Naive thymus-derived CD4-positive, alpha-beta T cell (primary cell): ENCODE measurements around the gene TSFM. TPM values are rescaled to one million over a fixed set of nuclear protein-coding genes. Genes with fewer than 3 reads are reported as not detected.
A peak's percentile ranks its signal among the peaks of the same experiment; 100 is the strongest.

Experiments
- ATAC-seq: fragments of 150-1000 bp; cut with Tn5 transposase; 2 replicates; pipeline ENCODE4 v1.10.0; 2021; ENCODE audit warnings: mild to moderate bottlenecking, moderate library complexity
- CTCF ChIA-PET: fragments of 350-600 bp; sonication (Branson Sonifier 250); formaldehyde crosslinking; loops from one replicate; lab custom pipeline; 2021; ENCODE audit warnings: antibody characterized with exemption; lab: Charles Lee
- POLR2A ChIA-PET: fragments of 350-600 bp; sonication (Branson Sonifier 250); formaldehyde crosslinking; loops from one replicate; lab custom pipeline; 2021; ENCODE audit warnings: antibody characterized with exemption, inconsistent platforms; lab: Charles Lee
- DNase-seq, 9 donors: peaks; one replicate each; pipeline versions ENCODE4 v3.0.0 to v3.0.0-alpha.2; 2020 to 2022; ENCODE audit warnings: mixed read lengths in 1 of 9
- H3K27ac ChIP-seq: one replicate; pipeline ENCODE4 v1.7.0; 2013; ENCODE audit warnings: mild to moderate bottlenecking, low read depth, low read length, moderate library complexity
- H3K27me3 ChIP-seq, 2 donors: one replicate each; pipeline ENCODE4 v1.7.0; 2013; ENCODE audit warnings: low read length in 2 of 2, mild to moderate bottlenecking in 2 of 2, moderate library complexity in 2 of 2; ENCODE audit not compliant: control insufficient read depth in 2 of 2, insufficient read depth in 2 of 2
- H3K36me3 ChIP-seq, 3 experiments: 1 replicate in 2 of 3; 2 replicates in 1 of 3; pipeline ENCODE4 v1.7.0; 2013; ENCODE audit warnings: low read length in 3 of 3, mild to moderate bottlenecking in 3 of 3, moderate library complexity in 1 of 3; ENCODE audit not compliant: insufficient read depth in 3 of 3, control insufficient read depth in 2 of 3
- H3K4me1 ChIP-seq, 2 donors: one replicate each; pipeline ENCODE4 v1.7.0; 2013; ENCODE audit warnings: low read length in 2 of 2, mild to moderate bottlenecking in 2 of 2, moderate library complexity in 1 of 2; ENCODE audit not compliant: control insufficient read depth in 2 of 2, insufficient read depth in 2 of 2
- H3K4me3 ChIP-seq: 2 replicates; pipeline ENCODE4 v1.7.0; 2013; ENCODE audit warnings: mild to moderate bottlenecking, low read length
- H3K9me3 ChIP-seq, 3 experiments: 1 replicate in 2 of 3; 2 replicates in 1 of 3; pipeline ENCODE4 v1.7.0; 2013; ENCODE audit warnings: low read length in 3 of 3; ENCODE audit not compliant: control insufficient read depth in 2 of 3
- H3K27ac Mint-ChIP-seq, 9 donors: one replicate each; pipeline ENCODE4 v1.8.0; 2020 to 2022; ENCODE audit warnings: mixed read lengths in 9 of 9, mild to moderate bottlenecking in 8 of 9, moderate library complexity in 5 of 9, inconsistent platforms in 2 of 9
- H3K27me3 Mint-ChIP-seq, 5 donors: one replicate each; pipeline ENCODE4 v1.8.0; 2021 to 2022; ENCODE audit warnings: mixed read lengths in 5 of 5, mild to moderate bottlenecking in 1 of 5
- H3K36me3 Mint-ChIP-seq, 5 donors: one replicate each; pipeline ENCODE4 v1.8.0; 2020 to 2022; ENCODE audit warnings: mixed read lengths in 5 of 5, mild to moderate bottlenecking in 3 of 5, inconsistent platforms in 1 of 5
- H3K4me1 Mint-ChIP-seq, 7 donors: one replicate each; pipeline ENCODE4 v1.8.0; 2020 to 2022; ENCODE audit warnings: mixed read lengths in 7 of 7, mild to moderate bottlenecking in 3 of 7, inconsistent platforms in 1 of 7
- H3K4me3 Mint-ChIP-seq, 10 donors: one replicate each; pipeline ENCODE4 v1.8.0; 2020 to 2022; ENCODE audit warnings: mild to moderate bottlenecking in 10 of 10, mixed read lengths in 10 of 10, moderate library complexity in 6 of 10, inconsistent platforms in 2 of 10
- H3K9me3 Mint-ChIP-seq, 11 donors: one replicate each; pipeline ENCODE4 v1.8.0; 2020 to 2022; ENCODE audit warnings: mixed read lengths in 11 of 11, mild to moderate bottlenecking in 4 of 11, inconsistent platforms in 1 of 11, moderate library complexity in 1 of 11
- intact Hi-C, 2 donors: fragments of 100-400 bp; cut with micrococcal nuclease; formaldehyde crosslinking; loops; one replicate each; pipeline ENCODE4 v1.15.1; 2023
- polyA plus RNA-seq, 2 donors: library from polyadenylated mRNA; unstranded; fragments of 300-500 nt; fragmentation: Illumina TruSeq; gene quantifications; one replicate each; pipeline ENCODE4 v1.2.3, GENCODE V29; 2021
- total RNA-seq, 6 experiments: library from RNA in 5 of 6; stranded (reverse) in 5 of 6; gene quantifications; 1 replicate in 5 of 6; 2 replicates in 1 of 6; pipeline ENCODE4 v1.2.3 and lab custom pipeline; 2021 to 2026

The TSFM gene
- total and polyA plus RNA-seq, 7 experiments from 2014 or later: 17.8 to 34.9 (median 24.7) TPM

DNA sequence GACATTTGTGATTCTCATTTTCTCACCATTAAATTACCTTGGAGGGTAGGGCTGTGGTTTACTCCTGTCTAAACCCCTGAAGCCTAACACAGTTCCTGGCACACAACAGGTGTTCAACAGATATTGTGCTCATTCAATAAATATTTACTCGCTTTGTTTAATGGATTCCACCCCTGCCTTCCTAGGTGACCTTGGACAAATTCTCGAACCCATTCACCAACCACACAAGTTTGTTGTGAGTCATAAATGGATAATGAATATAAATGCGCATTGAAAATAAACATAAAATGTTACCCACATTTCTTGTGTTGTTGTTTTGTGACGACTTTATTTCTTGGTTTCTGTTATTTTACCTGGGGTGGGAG, 362 bp upstream of the TSFM start:
- DNase-seq (no peak), ATAC-seq (no peak)
- peaks cover 7 to 25% (median 17%) of the 10 kb centered on the region in 3 experiments for H3K36me3 ChIP-seq
- H3K4me3 ChIP-seq: peak overlapping the region; percentile 97
- peaks cover 3 to 15% (median 10%) of the 10 kb centered on the region in 5 donors for H3K36me3 Mint-ChIP-seq
- H3K9me3 ChIP-seq: no peaks in the 10 kb centered on the region
- peaks cover 23 to 64% (median 48%) of the 10 kb centered on the region in 7 donors for H3K4me1 Mint-ChIP-seq
- ChIA-PET POLR2A (interaction anchor here (1.0 to 2.6 kb wide), 6 partner anchors 18 to 115 kb away, joined by 4 to 8 read pairs (median 7); no protein-coding TSS in a partner anchor), CTCF (interaction anchor here (0.7 to 2.8 kb wide), 13 partner anchors 10 to 196 kb away, joined by 3 to 10 read pairs (median 4); partner anchors contain the start of genes EEF1AKMT3 and METTL1)
- peak overlapping the region; percentile 52 for H3K27ac ChIP-seq
- peak overlapping the region; percentile 95 to 100 (median 99) for H3K27ac Mint-ChIP-seq
- no peaks in the 10 kb centered on the region for H3K27me3 ChIP-seq
- peaks cover 0 to 8% (median 0%) of the 10 kb centered on the region in 11 donors for H3K9me3 Mint-ChIP-seq
- peaks cover 36 to 40% of the 10 kb centered on the region in 2 donors for H3K4me1 ChIP-seq
- H3K4me3 Mint-ChIP-seq: peak overlapping the region; percentile 96 to 100 (median 99)
- no peaks in the 10 kb centered on the region for H3K27me3 Mint-ChIP-seq
- intact Hi-C loops: loop anchor here (1.0 to 2.0 kb wide), 7 partner anchors 10 to 123 kb away; partner anchors contain the start of genes CDK4 (in 2 of the 2), EEF1AKMT3 (in 2 of the 2), METTL1 (in 2 of the 2) and CTDSP2 (in 1 of the 2)

DNA sequence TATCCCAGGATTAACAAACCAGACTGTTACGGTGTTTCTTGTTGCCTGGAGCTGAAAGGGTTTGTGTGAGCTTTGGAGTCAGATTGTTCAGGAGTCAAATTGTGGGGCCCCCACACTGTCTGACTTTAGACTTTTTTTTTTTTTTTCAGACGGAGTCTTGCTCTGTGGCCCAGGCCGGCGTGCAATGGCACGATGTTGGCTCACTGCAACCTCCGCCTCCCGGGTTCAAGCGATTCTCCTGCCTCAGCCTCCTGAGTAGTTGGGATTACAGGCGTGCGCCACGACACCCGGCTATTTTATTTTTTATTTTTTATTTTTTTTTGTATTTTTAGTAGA, 847 bp downstream of the TSFM start:
- ChIA-PET CTCF (interaction anchor here (0.7 to 2.8 kb wide), 11 partner anchors 10 to 125 kb away, joined by 3 to 10 read pairs (median 3); partner anchors contain the start of genes EEF1AKMT3 and METTL1), POLR2A (interaction anchor here (0.9 to 2.6 kb wide), 8 partner anchors 11 to 114 kb away, joined by 3 to 8 read pairs (median 7); partner anchors contain the start of genes EEF1AKMT3 and METTL1)
- Mint-ChIP-seq H3K36me3 (peaks cover 5 to 15% (median 11%) of the 10 kb centered on the region in 5 donors), H3K9me3 (peaks cover 0 to 8% (median 0%) of the 10 kb centered on the region in 11 donors), H3K4me3 (peak overlapping the region; percentile 96 to 100 (median 99)), H3K4me1 (peaks cover 21 to 64% (median 47%) of the 10 kb centered on the region in 7 donors), H3K27me3 (no peaks in the 10 kb centered on the region), H3K27ac (peak overlapping the region in 8 of 9 donors; percentile 95 to 100 (median 99))
- H3K27me3 ChIP-seq: no peaks in the 10 kb centered on the region
- H3K36me3 ChIP-seq: peaks cover 10 to 36% (median 17%) of the 10 kb centered on the region in 3 experiments
- peak overlapping the region; percentile 85 for H3K27ac ChIP-seq
- DNase-seq (no peak), ATAC-seq (no peak)
- peaks cover 36 to 40% of the 10 kb centered on the region in 2 donors for H3K4me1 ChIP-seq
- intact Hi-C loops: loop anchor here in 1 of 2 donors (2.0 kb wide), 1 partner anchor 63 kb away; the partner anchor contains the start of gene CTDSP2
- no peaks in the 10 kb centered on the region for H3K9me3 ChIP-seq
- H3K4me3 ChIP-seq: peak overlapping the region; percentile 97

DNA sequence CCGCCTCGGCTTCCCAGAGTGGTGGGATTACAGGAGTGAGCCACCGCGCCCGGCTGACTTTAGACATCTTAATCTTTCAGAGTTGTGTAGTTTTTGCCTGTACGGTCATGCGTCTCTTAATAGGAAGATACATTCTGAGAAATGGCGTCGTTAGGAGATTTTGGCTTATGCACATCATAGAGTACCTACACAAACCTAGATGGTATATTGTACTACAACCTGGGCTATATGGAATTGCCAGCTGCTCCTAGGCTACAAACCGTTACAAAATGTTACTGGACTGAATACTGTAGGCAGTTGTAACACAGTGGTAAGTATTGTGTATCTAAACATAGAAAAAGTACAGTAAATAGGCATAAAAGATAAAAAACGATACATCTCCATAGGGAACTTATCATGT, 1.3 kb downstream of the TSFM start:
- POLR2A ChIA-PET: interaction anchor here (0.7 to 2.2 kb wide), 4 partner anchors 9 to 114 kb away, joined by 3 to 8 read pairs (median 4); partner anchors contain the start of genes EEF1AKMT3 and METTL1
- Histone ChIP-seq H3K4me3 (no peak overlapping the region), H3K4me1 (peaks cover 36 to 40% of the 10 kb centered on the region in 2 donors), H3K9me3 (no peaks in the 10 kb centered on the region), H3K27ac (no peak overlapping the region), H3K36me3 (peaks cover 10 to 40% (median 17%) of the 10 kb centered on the region in 3 experiments), H3K27me3 (no peaks in the 10 kb centered on the region)
- DNase-seq: no peak
- ATAC-seq: no peak
- Mint-ChIP-seq H3K27ac (peak overlapping the region in 6 of 9 donors; percentile 45 to 99 (median 58)), H3K4me1 (peaks cover 21 to 61% (median 47%) of the 10 kb centered on the region in 7 donors), H3K9me3 (peaks cover 0 to 8% (median 0%) of the 10 kb centered on the region in 11 donors), H3K4me3 (peak overlapping the region; percentile 71 to 100 (median 82)), H3K27me3 (no peaks in the 10 kb centered on the region), H3K36me3 (peaks cover 5 to 18% (median 11%) of the 10 kb centered on the region in 5 donors)
- CTCF ChIA-PET: interaction anchor here (0.6 to 1.7 kb wide), 7 partner anchors 11 to 121 kb away, joined by 3 to 7 read pairs (median 3); no protein-coding TSS in a partner anchor
- intact Hi-C loops: loop anchor here in 1 of 2 donors (2.0 kb wide), 1 partner anchor 63 kb away; the partner anchor contains the start of gene CTDSP2

DNA sequence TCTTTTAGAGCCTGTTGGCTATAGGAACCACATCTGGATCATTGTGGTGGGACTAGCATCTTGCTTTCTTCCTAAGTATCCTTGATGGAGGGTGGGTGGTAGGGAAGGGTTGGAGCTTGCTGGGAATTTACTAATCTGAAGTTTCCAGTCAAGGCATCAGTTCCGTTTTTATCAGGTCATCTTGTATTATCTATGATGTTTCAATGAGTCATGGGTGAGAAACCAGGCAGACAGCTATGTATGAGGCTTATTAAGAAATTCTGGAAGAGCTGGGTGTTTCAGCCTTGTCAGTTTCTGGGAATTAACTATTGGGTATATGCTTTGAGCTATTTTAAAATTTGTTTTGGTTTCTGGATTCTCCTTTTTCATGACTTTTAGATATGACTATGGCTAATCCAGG, 11.3 kb downstream of the TSFM start:
- Histone ChIP-seq H3K4me1 (peaks cover 0 to 3% of the 10 kb centered on the region in 2 donors), H3K9me3 (no peaks in the 10 kb centered on the region), H3K27me3 (no peaks in the 10 kb centered on the region), H3K4me3 (no peak overlapping the region), H3K36me3 (peaks cover 10 to 71% (median 10%) of the 10 kb centered on the region in 3 experiments), H3K27ac (no peak overlapping the region)
- Mint-ChIP-seq H3K4me3 (no peak overlapping the region), H3K9me3 (no peaks in the 10 kb centered on the region), H3K36me3 (peaks cover 0 to 38% (median 17%) of the 10 kb centered on the region in 5 donors), H3K27me3 (no peaks in the 10 kb centered on the region), H3K27ac (peak overlapping the region in 1 of 9 donors; percentile 43), H3K4me1 (peaks cover 0 to 16% (median 4%) of the 10 kb centered on the region in 7 donors)
- intact Hi-C loops: no loop called here
- CTCF ChIA-PET: interaction anchor here (0.8 to 1.3 kb wide), 6 partner anchors 9 to 34 kb away, joined by 3 to 6 read pairs (median 3); partner anchors contain the start of gene AVIL
- POLR2A ChIA-PET: interaction anchor here (0.7 kb wide), 1 partner anchor 38 kb away, joined by 3 read pairs; no protein-coding TSS in a partner anchor
- ATAC-seq (no peak), DNase-seq (no peak)

DNA sequence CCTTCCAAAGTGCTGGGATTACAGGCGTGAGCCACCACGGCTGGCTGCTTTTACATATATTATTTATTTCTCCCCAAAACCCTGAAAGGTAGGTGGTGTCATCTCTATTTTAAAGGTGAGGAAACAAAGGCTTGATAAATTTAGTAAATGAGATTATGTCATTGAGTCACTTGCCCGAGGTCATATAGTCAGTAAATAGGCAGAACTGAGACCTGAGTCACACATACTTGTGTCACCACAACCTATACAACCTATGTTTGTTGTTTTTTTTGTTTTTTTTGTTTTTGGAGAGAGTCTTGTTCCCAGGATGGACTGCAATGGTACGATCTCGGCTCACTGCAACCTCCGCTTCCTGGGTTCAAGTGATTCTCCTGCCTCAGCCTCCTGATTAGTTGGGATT, 12.8 kb downstream of the TSFM start:
- Mint-ChIP-seq H3K4me3 (no peak overlapping the region), H3K27ac (peak overlapping the region in 1 of 9 donors; percentile 56), H3K27me3 (no peaks in the 10 kb centered on the region), H3K4me1 (peaks cover 0 to 19% (median 1%) of the 10 kb centered on the region in 7 donors), H3K36me3 (peaks cover 0 to 43% (median 21%) of the 10 kb centered on the region in 5 donors), H3K9me3 (no peaks in the 10 kb centered on the region)
- DNase-seq: no peak
- Histone ChIP-seq H3K9me3 (no peaks in the 10 kb centered on the region), H3K36me3 (peaks cover 10 to 74% (median 19%) of the 10 kb centered on the region in 3 experiments), H3K4me3 (no peak overlapping the region), H3K27ac (no peak overlapping the region), H3K4me1 (peaks cover 0 to 3% of the 10 kb centered on the region in 2 donors), H3K27me3 (no peaks in the 10 kb centered on the region)
- ChIA-PET CTCF (no interaction called here), POLR2A (no interaction called here)
- intact Hi-C loops: no loop called here
- no peak for ATAC-seq

DNA sequence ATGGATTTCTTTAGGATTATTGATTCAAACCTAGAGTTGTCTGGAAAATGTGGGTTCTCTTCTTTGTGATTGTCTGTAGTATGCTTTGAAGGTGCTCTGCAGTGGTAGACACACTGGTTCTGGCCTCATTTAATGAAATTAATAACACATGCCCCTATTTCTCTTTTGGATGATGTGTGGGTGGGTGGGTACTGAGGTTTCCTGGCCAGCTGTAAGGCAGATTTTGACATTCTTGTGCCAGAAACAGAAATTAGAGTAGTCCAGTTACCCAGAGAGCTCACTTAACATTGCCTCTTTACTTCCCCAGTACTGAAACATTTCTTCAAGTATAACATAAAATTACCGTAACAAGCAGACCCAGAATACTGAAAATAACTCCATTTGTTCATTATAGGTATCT, 14.4 kb downstream of the TSFM start:
- Mint-ChIP-seq H3K9me3 (no peaks in the 10 kb centered on the region), H3K4me3 (no peak overlapping the region), H3K36me3 (peaks cover 0 to 41% (median 19%) of the 10 kb centered on the region in 5 donors), H3K27ac (peak overlapping the region in 2 of 9 donors; percentile 7 to 39), H3K27me3 (no peaks in the 10 kb centered on the region), H3K4me1 (peaks cover 0 to 15% (median 0%) of the 10 kb centered on the region in 7 donors)
- peaks cover 10 to 77% (median 19%) of the 10 kb centered on the region in 3 experiments for H3K36me3 ChIP-seq
- H3K27ac ChIP-seq: no peak overlapping the region
- no peak for ATAC-seq
- ChIA-PET CTCF (interaction anchor here (1.2 kb wide), 1 partner anchor 62 kb away, joined by 5 read pairs; no protein-coding TSS in a partner anchor), POLR2A (no interaction called here)
- no peaks in the 10 kb centered on the region for H3K9me3 ChIP-seq
- H3K4me3 ChIP-seq: no peak overlapping the region
- no peaks in the 10 kb centered on the region for H3K27me3 ChIP-seq
- intact Hi-C loops: no loop called here
- no peaks in the 10 kb centered on the region for H3K4me1 ChIP-seq
- DNase-seq: no peak
